ENCODE measurements around the gene TAF5. TPM values are rescaled to one million over a fixed set of nuclear protein-coding genes. Genes with fewer than 3 reads are reported as not detected.

Gene TAF5
- total RNA-seq, 1 experiment from 2014 or later: 13.7 TPM

DNA sequence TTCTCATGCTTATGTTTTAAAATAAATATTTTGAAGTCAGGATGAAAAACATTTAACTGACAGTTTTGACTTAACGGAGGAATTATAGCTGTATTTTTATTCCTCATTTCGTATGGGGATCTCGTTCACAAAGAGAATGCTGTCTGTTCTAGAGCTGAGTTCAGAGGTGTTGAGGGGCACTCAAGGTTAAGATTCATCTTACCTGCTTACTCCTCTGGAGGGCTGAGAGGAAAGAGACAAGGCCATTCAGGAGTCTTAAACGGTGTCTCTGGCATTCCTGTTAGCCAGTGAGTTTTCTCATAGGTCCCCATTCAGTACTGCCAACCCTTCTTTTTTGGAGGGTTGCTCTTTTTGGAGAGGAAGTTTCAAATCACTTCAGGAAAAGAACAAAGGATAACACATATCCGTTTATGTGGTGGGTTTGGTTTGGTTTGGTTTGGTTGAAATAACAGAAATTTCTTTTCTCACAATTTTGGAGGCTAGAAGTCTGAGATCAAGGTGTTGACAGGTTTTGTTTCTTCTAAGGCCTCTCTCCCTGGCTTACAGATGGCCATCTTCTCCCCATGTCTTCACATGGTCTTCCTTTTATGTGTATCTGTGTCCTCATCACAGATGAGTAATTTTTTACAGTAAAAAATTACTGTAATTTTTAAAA lies 61.3 kb downstream of the TAF5 start:
- ChIA-PET CTCF (no interaction called here), POLR2A (ENCODE audit: low non-redundant PET) (no interaction called here)
- Histone ChIP-seq H3K27me3 (replicated peaks; ENCODE audit: insufficient read depth, low read depth, low read length, poor library complexity) (no peaks in the 10 kb centered on the region), H3K4me1 (ENCODE audit: insufficient read depth, low read length, poor library complexity, severe bottlenecking) (no peaks in the 10 kb centered on the region), H3K9me3 (ENCODE audit: low read depth, low read length, poor library complexity, severe bottlenecking) (no peaks in the 10 kb centered on the region), H3K36me3 (ENCODE audit: insufficient read depth, low read length, poor library complexity, severe bottlenecking) (peaks cover 81% of the 10 kb centered on the region), H3K27ac (ENCODE audit: low read depth, low read length, poor library complexity, severe bottlenecking) (no peak overlapping the region), H3K4me3 (ENCODE audit: low read depth, low read length, poor library complexity, severe bottlenecking) (no peak overlapping the region)
- intact Hi-C loops (cut with micrococcal nuclease; ENCODE audit: unreplicated experiment): no loop called here
- no peak for DNase-seq (ENCODE audit: low spot score)
- TF ChIP-seq, protein P1, sequence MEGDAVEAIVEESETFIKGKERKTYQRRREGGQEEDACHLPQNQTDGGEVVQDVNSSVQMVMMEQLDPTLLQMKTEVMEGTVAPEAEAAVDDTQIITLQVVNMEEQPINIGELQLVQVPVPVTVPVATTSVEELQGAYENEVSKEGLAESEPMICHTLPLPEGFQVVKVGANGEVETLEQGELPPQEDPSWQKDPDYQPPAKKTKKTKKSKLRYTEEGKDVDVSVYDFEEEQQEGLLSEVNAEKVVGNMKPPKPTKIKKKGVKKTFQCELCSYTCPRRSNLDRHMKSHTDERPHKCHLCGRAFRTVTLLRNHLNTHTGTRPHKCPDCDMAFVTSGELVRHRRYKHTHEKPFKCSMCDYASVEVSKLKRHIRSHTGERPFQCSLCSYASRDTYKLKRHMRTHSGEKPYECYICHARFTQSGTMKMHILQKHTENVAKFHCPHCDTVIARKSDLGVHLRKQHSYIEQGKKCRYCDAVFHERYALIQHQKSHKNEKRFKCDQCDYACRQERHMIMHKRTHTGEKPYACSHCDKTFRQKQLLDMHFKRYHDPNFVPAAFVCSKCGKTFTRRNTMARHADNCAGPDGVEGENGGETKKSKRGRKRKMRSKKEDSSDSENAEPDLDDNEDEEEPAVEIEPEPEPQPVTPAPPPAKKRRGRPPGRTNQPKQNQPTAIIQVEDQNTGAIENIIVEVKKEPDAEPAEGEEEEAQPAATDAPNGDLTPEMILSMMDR (conservative IDR thresholded peaks at IDR 0.05; ENCODE audit: low read depth, low read length): no peak
- TF ChIP-seq EZH2 (IDR thresholded peaks at IDR 0.05; ENCODE audit: borderline replicate concordance, low read depth, low read length, poor library complexity, severe bottlenecking): no peak
- BruUV-seq (replicated peaks): no TSS peak

DNA sequence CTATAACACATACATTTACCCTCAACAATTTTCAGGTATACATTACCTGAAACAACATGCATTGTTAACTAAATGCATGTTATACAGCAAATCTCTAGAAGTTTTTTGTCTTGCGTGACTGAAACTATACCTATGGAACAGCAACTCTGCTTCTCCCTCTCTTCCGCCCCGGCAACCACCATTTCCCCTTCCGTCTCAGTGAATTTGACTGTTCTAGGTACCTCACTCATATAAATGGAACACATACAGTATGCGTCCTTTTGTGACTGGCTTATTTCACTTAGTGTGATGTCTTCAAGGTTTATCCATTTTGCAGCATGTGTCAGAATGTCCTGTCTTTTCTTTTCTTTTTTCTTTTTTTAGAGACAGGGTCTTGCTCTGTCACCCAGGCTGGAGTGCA lies 61.9 kb downstream of the TAF5 start:
- ChIA-PET CTCF (no interaction called here), POLR2A (ENCODE audit: low non-redundant PET) (no interaction called here)
- Histone ChIP-seq H3K4me1 (ENCODE audit: insufficient read depth, low read length, poor library complexity, severe bottlenecking) (no peaks in the 10 kb centered on the region), H3K36me3 (ENCODE audit: insufficient read depth, low read length, poor library complexity, severe bottlenecking) (peaks cover 81% of the 10 kb centered on the region), H3K4me3 (ENCODE audit: low read depth, low read length, poor library complexity, severe bottlenecking) (no peak overlapping the region), H3K9me3 (ENCODE audit: low read depth, low read length, poor library complexity, severe bottlenecking) (no peaks in the 10 kb centered on the region), H3K27me3 (replicated peaks; ENCODE audit: insufficient read depth, low read depth, low read length, poor library complexity) (no peaks in the 10 kb centered on the region), H3K27ac (ENCODE audit: low read depth, low read length, poor library complexity, severe bottlenecking) (no peak overlapping the region)
- no peak for TF ChIP-seq EZH2 (IDR thresholded peaks at IDR 0.05; ENCODE audit: borderline replicate concordance, low read depth, low read length, poor library complexity, severe bottlenecking)
- TF ChIP-seq, protein P1 (conservative IDR thresholded peaks at IDR 0.05; ENCODE audit: low read depth, low read length): no peak
- intact Hi-C loops (cut with micrococcal nuclease; ENCODE audit: unreplicated experiment): no loop called here
- no peak for DNase-seq (ENCODE audit: low spot score)
- no TSS peak for BruUV-seq (replicated peaks)

GRCh38 chr10:103431902-103432301 lies 64.1 kb downstream of the TAF5 start:
- H3K9me3 ChIP-seq (ENCODE audit: low read depth, low read length, poor library complexity, severe bottlenecking): no peaks in the 10 kb centered on the region
- ChIA-PET POLR2A (ENCODE audit: low non-redundant PET) (no interaction called here), CTCF (no interaction called here)
- no peak for TF ChIP-seq EZH2 (IDR thresholded peaks at IDR 0.05; ENCODE audit: borderline replicate concordance, low read depth, low read length, poor library complexity, severe bottlenecking)
- no peak for DNase-seq (ENCODE audit: low spot score)
- H3K27me3 ChIP-seq (replicated peaks; ENCODE audit: insufficient read depth, low read depth, low read length, poor library complexity): no peaks in the 10 kb centered on the region
- H3K27ac ChIP-seq (ENCODE audit: low read depth, low read length, poor library complexity, severe bottlenecking): no peak overlapping the region
- H3K4me3 ChIP-seq (ENCODE audit: low read depth, low read length, poor library complexity, severe bottlenecking): no peak overlapping the region
- H3K4me1 ChIP-seq (ENCODE audit: insufficient read depth, low read length, poor library complexity, severe bottlenecking): no peaks in the 10 kb centered on the region
- H3K36me3 ChIP-seq (ENCODE audit: insufficient read depth, low read length, poor library complexity, severe bottlenecking): peaks cover 77% of the 10 kb centered on the region
- intact Hi-C loops (cut with micrococcal nuclease; ENCODE audit: unreplicated experiment): no loop called here
- no TSS peak for BruUV-seq (replicated peaks)

- intact Hi-C loops (cut with micrococcal nuclease; ENCODE audit: unreplicated experiment): no loop called here
- DNase-seq (ENCODE audit: low spot score): no peak
- BruUV-seq (replicated peaks): no TSS peak
- Histone ChIP-seq H3K4me1 (ENCODE audit: insufficient read depth, low read length, poor library complexity, severe bottlenecking) (no peaks in the 10 kb centered on the region), H3K27me3 (replicated peaks; ENCODE audit: insufficient read depth, low read depth, low read length, poor library complexity) (no peaks in the 10 kb centered on the region), H3K4me3 (ENCODE audit: low read depth, low read length, poor library complexity, severe bottlenecking) (no peak overlapping the region), H3K27ac (ENCODE audit: low read depth, low read length, poor library complexity, severe bottlenecking) (no peak overlapping the region), H3K36me3 (ENCODE audit: insufficient read depth, low read length, poor library complexity, severe bottlenecking) (peaks cover 70% of the 10 kb centered on the region), H3K9me3 (ENCODE audit: low read depth, low read length, poor library complexity, severe bottlenecking) (no peaks in the 10 kb centered on the region)
- TF ChIP-seq EZH2 (IDR thresholded peaks at IDR 0.05; ENCODE audit: borderline replicate concordance, low read depth, low read length, poor library complexity, severe bottlenecking): no peak
- TF ChIP-seq, protein P1 (conservative IDR thresholded peaks at IDR 0.05; ENCODE audit: low read depth, low read length): no peak
- ChIA-PET POLR2A (ENCODE audit: low non-redundant PET) (no interaction called here), CTCF (no interaction called here)
Observed at GRCh38 chr10:103433858-103434257, 66.1 kb downstream of the TAF5 start.

Data from A673 (cell line).